Mesenchymal stem cell (in vitro differentiated cells and primary cell): Measurements from ENCODE around the gene MFSD6L.
"Not testable (repeated sequence)": the region's sequence is repeated elsewhere in the genome, so short reads cannot be mapped to it uniquely, and the experiment has no call there.

ENCODE experiments used
- DNase-seq: peaks from one replicate; pipeline ENCODE4 v3.0.0-alpha.2; 2013
- H2AFZ ChIP-seq: one replicate; pipeline ENCODE4 v1.6.1; 2013; ENCODE audit warnings: low read depth, mild to moderate bottlenecking, control low read depth, inconsistent platforms, low read length, moderate library complexity
- H2AK5ac ChIP-seq: 2 replicates; pipeline ENCODE4 v1.6.1; 2013; ENCODE audit warnings: low read length, moderate library complexity, mild to moderate bottlenecking, inconsistent platforms; ENCODE audit not compliant: severe bottlenecking
- H2BK120ac ChIP-seq: one replicate; pipeline ENCODE4 v1.6.1; 2013; ENCODE audit warnings: low read depth, mild to moderate bottlenecking, inconsistent platforms, low read length, moderate library complexity
- H2BK12ac ChIP-seq, 2 experiments: one replicate each; pipeline ENCODE4 v1.6.1; 2013; ENCODE audit warnings: inconsistent platforms in 2 of 2, low read length in 2 of 2, mild to moderate bottlenecking in 2 of 2, moderate library complexity in 2 of 2, control low read depth in 1 of 2
- H2BK15ac ChIP-seq: one replicate; pipeline ENCODE4 v1.6.1; 2013; ENCODE audit warnings: mild to moderate bottlenecking, low read depth, inconsistent platforms; ENCODE audit not compliant: poor library complexity, severe bottlenecking
- H2BK5ac ChIP-seq: 2 replicates; pipeline ENCODE4 v1.6.1; 2013; ENCODE audit warnings: low read depth, mild to moderate bottlenecking, low read length, control low read depth, inconsistent platforms; ENCODE audit not compliant: poor library complexity, severe bottlenecking
- H3K14ac ChIP-seq, 2 experiments: one replicate each; pipeline ENCODE4 v1.6.1; 2013; ENCODE audit warnings: inconsistent platforms in 2 of 2, low read length in 2 of 2, control low read depth in 1 of 2, mild to moderate bottlenecking in 1 of 2, moderate library complexity in 1 of 2
- H3K18ac ChIP-seq, 2 experiments: one replicate each; pipeline ENCODE4 v1.6.1; 2013; ENCODE audit warnings: inconsistent platforms in 2 of 2, low read length in 2 of 2, control low read depth in 1 of 2, low read depth in 1 of 2, mild to moderate bottlenecking in 1 of 2
- H3K23ac ChIP-seq, 2 experiments: one replicate each; pipeline ENCODE4 v1.6.1; 2013; ENCODE audit warnings: inconsistent platforms in 2 of 2, low read length in 2 of 2, mild to moderate bottlenecking in 2 of 2, moderate library complexity in 2 of 2, control low read depth in 1 of 2
- H3K27ac ChIP-seq: 2 replicates; pipeline ENCODE4 v1.5.1; 2013; ENCODE audit warnings: mild to moderate bottlenecking, moderate library complexity, low read length, control low read depth, inconsistent platforms; ENCODE audit not compliant: poor library complexity, severe bottlenecking
- H3K27me3 ChIP-seq, 2 experiments: 2 replicates each; pipeline versions ENCODE4 v1.6.1 to v1.7.0; 2013; ENCODE audit warnings: low read length in 2 of 2, mild to moderate bottlenecking in 2 of 2, moderate library complexity in 2 of 2, control low read depth in 1 of 2, inconsistent platforms in 1 of 2; ENCODE audit not compliant: control insufficient read depth in 1 of 2, insufficient read depth in 1 of 2
- H3K36me3 ChIP-seq, 2 experiments: 2 replicates each; pipeline versions ENCODE4 v1.6.1 to v1.7.0; 2013; ENCODE audit warnings: low read length in 2 of 2, control low read depth in 1 of 2, inconsistent platforms in 1 of 2, low read depth in 1 of 2, mild to moderate bottlenecking in 1 of 2; ENCODE audit not compliant: insufficient read depth in 2 of 2, control insufficient read depth in 1 of 2
- H3K4ac ChIP-seq, 2 experiments: one replicate each; pipeline ENCODE4 v1.6.1; 2013; ENCODE audit warnings: inconsistent platforms in 2 of 2, low read length in 2 of 2, mild to moderate bottlenecking in 2 of 2, moderate library complexity in 2 of 2, control low read depth in 1 of 2, low read depth in 1 of 2
- H3K4me1 ChIP-seq: 2 replicates; pipeline ENCODE4 v1.6.1; 2013; ENCODE audit warnings: low read depth, low read length, control low read depth; ENCODE audit not compliant: control insufficient read depth, insufficient read depth
- H3K4me2 ChIP-seq: 2 replicates; pipeline ENCODE4 v1.6.1; 2013; ENCODE audit warnings: low read length, mild to moderate bottlenecking, inconsistent platforms; ENCODE audit not compliant: poor library complexity, severe bottlenecking
- H3K4me3 ChIP-seq, 2 experiments: 2 replicates each; pipeline versions ENCODE4 v1.5.1 to v1.7.0; 2013; ENCODE audit warnings: low read length in 2 of 2, mild to moderate bottlenecking in 2 of 2, control low read depth in 1 of 2, low read depth in 1 of 2; ENCODE audit not compliant: insufficient read depth in 1 of 2
- H3K79me1 ChIP-seq: replicated peaks from 2 replicates; pipeline ENCODE4 v1.6.1; 2013; ENCODE audit warnings: mild to moderate bottlenecking, control low read depth, low read length, inconsistent platforms; ENCODE audit not compliant: poor library complexity, severe bottlenecking
- H3K9ac ChIP-seq: 2 replicates; pipeline ENCODE4 v1.7.0; 2013; ENCODE audit warnings: mild to moderate bottlenecking, low read length, moderate library complexity
- H3K9me3 ChIP-seq: 2 replicates; pipeline ENCODE4 v1.7.0; 2013; ENCODE audit warnings: mild to moderate bottlenecking, low read length; ENCODE audit not compliant: control insufficient read depth
- H4K8ac ChIP-seq: one replicate; pipeline ENCODE4 v1.6.1; 2013; ENCODE audit warnings: inconsistent platforms, mild to moderate bottlenecking, low read length, moderate library complexity
- H4K91ac ChIP-seq: one replicate; pipeline ENCODE4 v1.6.1; 2013; ENCODE audit warnings: mild to moderate bottlenecking, low read length, inconsistent platforms
- WGBS: methylation state at CpG from one replicate; pipeline ENCODE4 v1.1.7; 2013; ENCODE audit warnings: mixed read lengths; 5-methylcytosine and 5-hydroxymethylcytosine counted together

The MFSD6L gene

GRCh38 chr17:8805396-8805795 lies 6.2 kb upstream of the MFSD6L start:
- peaks cover 0 to 54% of the 10 kb centered on the region in 2 experiments for H3K27me3 ChIP-seq
- not testable (repeated sequence) for H3K18ac ChIP-seq, H2BK120ac ChIP-seq, DNase-seq, H3K14ac ChIP-seq, H3K27ac ChIP-seq, H4K91ac ChIP-seq, H3K4me3 ChIP-seq, H3K4me2 ChIP-seq, H3K23ac ChIP-seq, H2BK12ac ChIP-seq, H3K4ac ChIP-seq, H3K36me3 ChIP-seq, H2AK5ac ChIP-seq, H2BK5ac ChIP-seq, H3K9ac ChIP-seq, H2BK15ac ChIP-seq, H2AFZ ChIP-seq, H3K79me1 ChIP-seq, H4K8ac ChIP-seq
- peaks cover 14% of the 10 kb centered on the region for H3K4me1 ChIP-seq
- 83% methylated on average over 10 of the region's 10 CpGs for WGBS
- H3K9me3 ChIP-seq: peaks cover 10% of the 10 kb centered on the region

GRCh38 chr17:8803531-8804420 lies 4.6 kb upstream of the MFSD6L start:
- Histone ChIP-seq H3K4ac (no peak overlapping the region), H3K23ac (no peak overlapping the region), H4K8ac (no peak overlapping the region), H3K79me1 (no peaks in the 10 kb centered on the region), H3K36me3 (no peaks in the 10 kb centered on the region), H3K9ac (no peak overlapping the region), H3K9me3 (no peaks in the 10 kb centered on the region), H3K4me2 (no peak overlapping the region), H4K91ac (no peak overlapping the region), H2AK5ac (no peak overlapping the region), H2BK15ac (no peak overlapping the region), H2BK12ac (no peak overlapping the region), H3K14ac (no peak overlapping the region), H3K27me3 (peaks cover 2 to 59% of the 10 kb centered on the region in 2 experiments), H3K18ac (no peak overlapping the region), H3K4me1 (peaks cover 24% of the 10 kb centered on the region), H2BK5ac (no peak overlapping the region), H3K27ac (no peak overlapping the region), H2AFZ (no peak overlapping the region), H3K4me3 (no peak overlapping the region), H2BK120ac (no peak overlapping the region)
- WGBS: 74% methylated on average over 17 of the region's 19 CpGs
- no peak for DNase-seq

GRCh38 chr17:8801135-8801840 lies 2.1 kb upstream of the MFSD6L start:
- Histone ChIP-seq H2BK15ac (no peak overlapping the region), H3K36me3 (no peaks in the 10 kb centered on the region), H3K18ac (no peak overlapping the region), H3K9me3 (no peaks in the 10 kb centered on the region), H2AK5ac (peak overlapping the region; percentile 19), H2AFZ (no peak overlapping the region), H4K91ac (no peak overlapping the region), H2BK5ac (no peak overlapping the region), H3K14ac (no peak overlapping the region), H2BK120ac (no peak overlapping the region), H3K27me3 (peaks cover 17 to 74% of the 10 kb centered on the region in 2 experiments), H2BK12ac (no peak overlapping the region), H3K4me1 (peaks cover 27% of the 10 kb centered on the region), H3K23ac (no peak overlapping the region), H3K4ac (no peak overlapping the region), H3K79me1 (no peaks in the 10 kb centered on the region), H4K8ac (no peak overlapping the region), H3K27ac (no peak overlapping the region), H3K4me3 (no peak overlapping the region), H3K9ac (no peak overlapping the region), H3K4me2 (no peak overlapping the region)
- 72% methylated on average over 5 of the region's 6 CpGs for WGBS
- DNase-seq: no peak

- no peaks in the 10 kb centered on the region for H3K36me3 ChIP-seq
- no peak overlapping the region for H2BK15ac ChIP-seq
- H3K4me1 ChIP-seq: peaks cover 25% of the 10 kb centered on the region
- no peak overlapping the region for H2BK5ac ChIP-seq
- H3K23ac ChIP-seq: no peak overlapping the region
- no peak overlapping the region for H3K4me2 ChIP-seq
- no peaks in the 10 kb centered on the region for H3K9me3 ChIP-seq
- H3K4me3 ChIP-seq: no peak overlapping the region
- WGBS: 42% methylated on average over 2 of the region's 2 CpGs
- H2AK5ac ChIP-seq: no peak overlapping the region
- H4K91ac ChIP-seq: no peak overlapping the region
- no peak overlapping the region for H2AFZ ChIP-seq
- no peak overlapping the region for H2BK12ac ChIP-seq
- no peak overlapping the region for H3K4ac ChIP-seq
- H3K14ac ChIP-seq: no peak overlapping the region
- H3K27ac ChIP-seq: no peak overlapping the region
- H4K8ac ChIP-seq: no peak overlapping the region
- no peaks in the 10 kb centered on the region for H3K79me1 ChIP-seq
- H2BK120ac ChIP-seq: no peak overlapping the region
- H3K27me3 ChIP-seq: peaks cover 17 to 77% of the 10 kb centered on the region in 2 experiments
- H3K18ac ChIP-seq: no peak overlapping the region
- DNase-seq: no peak
- H3K9ac ChIP-seq: no peak overlapping the region
Observed at GRCh38 chr17:8800656-8801055, 1.5 kb upstream of the MFSD6L start.
